ENCODE measurements around the gene RASD2. TPM values are rescaled to one million over a fixed set of nuclear protein-coding genes. Genes with fewer than 3 reads are reported as not detected.

The RASD2 gene
- total and polyA plus RNA-seq, 10 of the 15 experiments (the other 5 are each of a cell fraction or from before 2014, with no cell fraction given) = 0.03 TPM; not detected in 9

DNA sequence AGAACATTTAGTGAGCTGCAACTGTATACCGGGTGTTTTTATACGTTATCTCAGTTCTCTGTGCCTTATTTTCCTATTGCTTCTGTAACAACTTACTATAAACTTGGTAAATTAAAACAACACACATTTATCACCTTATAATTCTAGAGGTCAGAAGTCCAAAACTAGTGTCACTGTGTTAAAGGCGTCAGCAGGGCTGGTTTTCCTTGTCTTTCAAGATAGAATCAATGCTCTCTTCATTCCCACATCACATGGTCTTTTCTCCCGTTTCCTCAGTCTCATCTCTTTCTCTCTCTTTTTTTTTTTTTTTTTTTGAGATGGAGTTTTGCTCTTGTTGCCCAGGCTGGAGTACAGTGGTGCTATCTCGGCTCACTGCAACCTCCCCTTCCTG is 40.4 kb downstream of the RASD2 start:
- intact Hi-C loops (cut with micrococcal nuclease; ENCODE audit: unreplicated experiment) (loop anchor here (5.0 kb wide), 2 partner anchors 149 to 169 kb away; no protein-coding TSS in a partner anchor), in situ Hi-C loops (cut with MboI) (loop anchor here (5.0 kb wide), 1 partner anchor 229 kb away; no protein-coding TSS in a partner anchor)
- peaks cover 0 to 1% of the 10 kb centered on the region in 2 experiments; a peak in 1 of 4 replicates for H3K27me3 ChIP-seq (replicated peaks in 1 of 2; ENCODE audit: control insufficient read depth in 2 of 2, insufficient read depth in 2 of 2, low read length in 1 of 2)
- H3K9ac ChIP-seq (ENCODE audit: control insufficient read depth, insufficient read depth, low read length) = no peak overlapping the region
- POLR2A ChIA-PET = interaction anchor here (1.5 kb wide), 1 partner anchor 227 kb away, joined by 3 read pairs; no protein-coding TSS in a partner anchor
- 34% methylated on average over 4 of the region's 5 CpGs for WGBS (ENCODE audit: insufficient coverage, insufficient replicate concordance, low lambda C conversion rate, missing lambda C conversion rate)
- H3K36me3 ChIP-seq (ENCODE audit: control insufficient read depth in 2 of 2, insufficient read depth in 2 of 2, low read length in 1 of 2) = no peaks in the 10 kb centered on the region
- no peaks in the 10 kb centered on the region for H3K79me2 ChIP-seq (ENCODE audit: control insufficient read depth, insufficient read depth, low read length)
- no peaks in the 10 kb centered on the region for H3K9me3 ChIP-seq (replicated peaks; ENCODE audit: control insufficient read depth, insufficient read depth, low read length)
- SMC1A ChIA-PET (ENCODE audit: uncharacterized antibody, unreplicated experiment) = interaction anchor here (1.6 to 2.5 kb wide), 2 partner anchors 210 to 230 kb away, joined by 3 to 19 read pairs; no protein-coding TSS in a partner anchor
- no peak for FAIRE-seq
- H3K27ac ChIP-seq (ENCODE audit: control insufficient read depth, insufficient read depth) = no peak overlapping the region
- H2AFZ ChIP-seq (ENCODE audit: control insufficient read depth, low read depth, low read length) = no peak overlapping the region
- RAD21 ChIA-PET (ENCODE audit: unreplicated experiment) = interaction anchor here (1.0 to 1.5 kb wide), 2 partner anchors 150 to 230 kb away, joined by 3 to 4 read pairs; no protein-coding TSS in a partner anchor
- no TSS peak for BruUV-seq (replicated peaks)
- no peak for TF ChIP-seq NFXL1 (IDR thresholded peaks at IDR 0.05; ENCODE audit: borderline replicate concordance)
- no peak for TF ChIP-seq POLR2AphosphoS5 (IDR thresholded peaks at IDR 0.05; ENCODE audit: low read length)
- no peak for TF ChIP-seq MYC (IDR thresholded peaks at IDR 0.05; ENCODE audit: insufficient read depth, insufficient read length, insufficient replicate concordance, low read length, severe bottlenecking)
- TF ChIP-seq, protein P1, sequence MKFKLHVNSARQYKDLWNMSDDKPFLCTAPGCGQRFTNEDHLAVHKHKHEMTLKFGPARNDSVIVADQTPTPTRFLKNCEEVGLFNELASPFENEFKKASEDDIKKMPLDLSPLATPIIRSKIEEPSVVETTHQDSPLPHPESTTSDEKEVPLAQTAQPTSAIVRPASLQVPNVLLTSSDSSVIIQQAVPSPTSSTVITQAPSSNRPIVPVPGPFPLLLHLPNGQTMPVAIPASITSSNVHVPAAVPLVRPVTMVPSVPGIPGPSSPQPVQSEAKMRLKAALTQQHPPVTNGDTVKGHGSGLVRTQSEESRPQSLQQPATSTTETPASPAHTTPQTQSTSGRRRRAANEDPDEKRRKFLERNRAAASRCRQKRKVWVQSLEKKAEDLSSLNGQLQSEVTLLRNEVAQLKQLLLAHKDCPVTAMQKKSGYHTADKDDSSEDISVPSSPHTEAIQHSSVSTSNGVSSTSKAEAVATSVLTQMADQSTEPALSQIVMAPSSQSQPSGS (IDR thresholded peaks at IDR 0.05; ENCODE audit: low read length) = no peak
- TF ChIP-seq SMC3 (IDR thresholded peaks at IDR 0.05; ENCODE audit: borderline replicate concordance, low read length) = no peak
- no peak overlapping the region for H3K4me3 ChIP-seq
- CTCF ChIA-PET = interaction anchor here (0.5 to 6.7 kb wide), 4 partner anchors 170 to 507 kb away, joined by 3 to 91 read pairs (median 7); no protein-coding TSS in a partner anchor
- no peaks in the 10 kb centered on the region for H3K4me1 ChIP-seq (ENCODE audit: control insufficient read depth, insufficient read depth, low read length)
- no peak for DNase-seq (ENCODE audit: low read depth, low spot score)
- no peaks in the 10 kb centered on the region; the same call in 1 of the 2 replicates for H4K20me1 ChIP-seq (ENCODE audit: control insufficient read depth, insufficient read depth)
- ATAC-seq = no peak
- H3K4me2 ChIP-seq (ENCODE audit: control insufficient read depth, insufficient read depth) = no peak overlapping the region

Measured in GM12878 (cell line).